GM12864 (cell line): ENCODE measurements around the gene ZNF296.

Source experiments
- DNase-seq: peaks from one replicate; pipeline ENCODE4 v3.0.0-alpha.2; 2011; ENCODE audit warnings: low read depth
- H3K4me3 ChIP-seq: 2 replicates; pipeline ENCODE4 v1.5.1; 2011; ENCODE audit warnings: mild to moderate bottlenecking, low read depth, low read length, control low read depth
- TF ChIP-seq, protein P1 (sequence below): IDR thresholded peaks from 2 replicates; pipeline ENCODE4 v1.5.1; 2011; ENCODE audit warnings: low read depth, mild to moderate bottlenecking, moderate library complexity, low read length, control low read depth, inconsistent platforms; ENCODE audit errors: missing control alignments

The ZNF296 gene

DNA sequence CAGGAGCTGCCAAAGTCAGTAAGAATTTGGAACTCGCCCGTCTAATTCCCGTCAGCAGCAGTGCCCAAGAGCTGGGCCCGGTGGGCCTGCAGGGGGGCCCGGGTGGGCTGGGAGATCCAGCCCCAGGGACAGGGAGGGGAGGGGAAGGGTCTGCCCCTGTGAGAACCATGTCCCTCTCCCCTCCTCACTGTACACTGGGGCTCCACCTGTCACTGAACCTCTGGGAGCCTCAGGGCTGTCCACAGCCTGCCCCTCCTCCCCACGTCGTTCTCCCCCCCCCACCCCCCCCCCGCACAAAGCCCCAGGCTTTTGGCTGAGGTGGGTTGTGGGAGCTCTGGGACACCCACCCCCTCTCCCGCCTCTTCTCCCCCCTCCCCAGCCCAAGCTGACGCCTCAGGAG is 8.2 kb downstream of the ZNF296 start:
- DNase-seq, result no peak
- H3K4me3 ChIP-seq, result no peak overlapping the region
- TF ChIP-seq, protein P1, sequence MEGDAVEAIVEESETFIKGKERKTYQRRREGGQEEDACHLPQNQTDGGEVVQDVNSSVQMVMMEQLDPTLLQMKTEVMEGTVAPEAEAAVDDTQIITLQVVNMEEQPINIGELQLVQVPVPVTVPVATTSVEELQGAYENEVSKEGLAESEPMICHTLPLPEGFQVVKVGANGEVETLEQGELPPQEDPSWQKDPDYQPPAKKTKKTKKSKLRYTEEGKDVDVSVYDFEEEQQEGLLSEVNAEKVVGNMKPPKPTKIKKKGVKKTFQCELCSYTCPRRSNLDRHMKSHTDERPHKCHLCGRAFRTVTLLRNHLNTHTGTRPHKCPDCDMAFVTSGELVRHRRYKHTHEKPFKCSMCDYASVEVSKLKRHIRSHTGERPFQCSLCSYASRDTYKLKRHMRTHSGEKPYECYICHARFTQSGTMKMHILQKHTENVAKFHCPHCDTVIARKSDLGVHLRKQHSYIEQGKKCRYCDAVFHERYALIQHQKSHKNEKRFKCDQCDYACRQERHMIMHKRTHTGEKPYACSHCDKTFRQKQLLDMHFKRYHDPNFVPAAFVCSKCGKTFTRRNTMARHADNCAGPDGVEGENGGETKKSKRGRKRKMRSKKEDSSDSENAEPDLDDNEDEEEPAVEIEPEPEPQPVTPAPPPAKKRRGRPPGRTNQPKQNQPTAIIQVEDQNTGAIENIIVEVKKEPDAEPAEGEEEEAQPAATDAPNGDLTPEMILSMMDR, result no peak

DNA sequence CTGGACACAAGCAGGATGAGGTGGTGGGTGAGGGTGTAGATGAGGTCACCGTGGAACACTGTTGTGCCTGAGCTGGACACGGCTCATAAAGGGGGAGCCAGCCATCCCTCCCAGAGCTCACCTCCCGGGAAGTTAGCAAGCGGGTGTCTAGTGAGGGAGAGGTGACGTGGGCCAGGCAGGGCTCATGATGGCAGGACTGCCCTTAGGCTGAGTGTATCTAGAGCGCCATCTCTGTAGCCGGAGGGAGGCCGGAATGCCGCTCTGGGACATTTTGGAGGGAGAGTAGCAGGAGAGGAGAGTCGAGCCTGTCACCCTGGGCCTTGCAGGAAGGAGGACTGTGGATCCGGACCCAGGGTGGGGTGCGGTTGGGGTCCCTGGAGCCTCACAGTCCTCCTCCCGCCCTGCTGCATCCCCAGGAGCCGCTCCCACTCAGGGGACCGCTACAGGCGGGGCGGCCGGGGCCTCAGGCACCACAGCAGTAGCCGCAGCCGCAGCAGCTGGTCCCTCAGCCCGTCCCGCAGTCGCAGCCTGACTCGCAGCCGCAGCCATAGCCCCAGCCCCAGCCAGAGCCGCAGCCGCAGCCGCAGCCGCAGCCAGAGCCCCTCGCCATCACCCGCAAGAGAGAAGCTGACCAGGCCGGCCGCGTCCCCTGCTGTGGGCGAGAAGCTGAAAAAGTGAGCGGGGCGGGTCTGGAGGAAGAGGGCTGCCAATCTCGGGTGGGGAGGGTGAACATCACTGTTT is 9.2 kb downstream of the ZNF296 start:
- no peak for DNase-seq
- TF ChIP-seq, protein P1, result no peak
- H3K4me3 ChIP-seq, result no peak overlapping the region

DNA sequence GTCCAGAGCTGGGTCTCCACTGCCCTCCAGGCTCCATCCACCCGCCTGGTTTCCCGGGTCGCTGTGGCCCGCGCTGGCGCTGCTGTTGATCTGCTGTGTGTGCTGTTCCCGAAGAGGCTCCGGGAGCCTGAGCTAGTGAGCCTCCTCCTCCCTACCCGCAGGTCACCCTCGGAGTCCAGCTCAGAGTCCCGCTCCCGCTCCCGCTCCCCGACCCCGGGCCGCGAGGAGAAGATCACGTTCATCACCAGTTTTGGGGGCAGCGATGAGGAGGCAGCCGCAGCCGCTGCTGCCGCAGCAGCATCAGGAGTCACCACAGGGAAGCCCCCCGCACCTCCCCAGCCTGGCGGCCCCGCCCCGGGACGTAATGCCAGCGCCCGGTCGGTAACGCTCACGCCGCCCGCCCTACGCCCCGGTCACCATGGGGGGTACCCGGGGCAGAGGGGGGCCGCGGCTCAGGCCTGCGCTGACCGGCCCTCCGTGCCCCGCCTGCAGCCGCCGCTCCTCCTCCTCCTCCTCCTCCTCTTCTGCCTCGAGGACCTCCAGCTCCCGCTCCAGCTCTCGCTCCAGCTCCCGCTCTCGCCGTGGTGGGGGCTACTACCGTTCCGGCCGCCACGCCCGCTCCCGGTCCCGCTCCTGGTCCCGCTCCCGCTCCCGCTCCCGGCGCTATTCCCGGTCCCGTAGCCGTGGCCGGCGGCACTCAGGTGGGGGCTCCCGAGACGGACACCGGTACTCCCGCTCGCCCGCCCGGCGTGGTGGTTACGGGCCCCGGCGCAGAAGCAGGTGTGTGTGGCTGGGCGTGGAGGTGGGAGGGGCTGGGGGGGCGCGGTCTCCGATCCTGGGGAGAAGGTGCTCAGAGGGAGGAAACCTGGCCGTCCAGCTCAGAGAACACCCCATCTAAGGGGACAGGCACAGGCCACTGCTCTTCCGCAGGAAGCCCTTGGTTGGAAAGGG is 12.2 kb downstream of the ZNF296 start:
- H3K4me3 ChIP-seq, result no peak overlapping the region
- no peak for DNase-seq
- TF ChIP-seq, protein P1, result no peak

DNA sequence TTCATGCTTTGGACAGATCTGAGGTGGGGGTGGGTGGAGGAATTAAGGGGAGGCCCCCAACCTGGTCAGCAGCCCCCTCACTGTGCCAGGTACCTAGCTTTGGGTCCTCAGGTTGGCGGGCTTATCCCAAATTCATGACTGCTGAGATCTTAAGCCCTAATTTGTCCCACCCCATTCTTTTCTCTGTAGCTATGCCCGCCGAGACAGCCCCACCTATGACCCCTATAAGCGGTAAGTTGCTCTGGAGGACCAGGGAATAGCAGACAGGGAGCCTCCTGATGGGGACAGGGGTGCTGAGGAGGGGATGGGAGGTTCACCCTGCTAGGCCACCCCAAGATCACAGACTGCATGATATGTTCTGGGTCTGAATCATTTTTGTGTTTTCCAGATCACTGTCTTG is 14.3 kb downstream of the ZNF296 start:
- no peak overlapping the region for H3K4me3 ChIP-seq
- TF ChIP-seq, protein P1, result no peak
- no peak for DNase-seq

DNA sequence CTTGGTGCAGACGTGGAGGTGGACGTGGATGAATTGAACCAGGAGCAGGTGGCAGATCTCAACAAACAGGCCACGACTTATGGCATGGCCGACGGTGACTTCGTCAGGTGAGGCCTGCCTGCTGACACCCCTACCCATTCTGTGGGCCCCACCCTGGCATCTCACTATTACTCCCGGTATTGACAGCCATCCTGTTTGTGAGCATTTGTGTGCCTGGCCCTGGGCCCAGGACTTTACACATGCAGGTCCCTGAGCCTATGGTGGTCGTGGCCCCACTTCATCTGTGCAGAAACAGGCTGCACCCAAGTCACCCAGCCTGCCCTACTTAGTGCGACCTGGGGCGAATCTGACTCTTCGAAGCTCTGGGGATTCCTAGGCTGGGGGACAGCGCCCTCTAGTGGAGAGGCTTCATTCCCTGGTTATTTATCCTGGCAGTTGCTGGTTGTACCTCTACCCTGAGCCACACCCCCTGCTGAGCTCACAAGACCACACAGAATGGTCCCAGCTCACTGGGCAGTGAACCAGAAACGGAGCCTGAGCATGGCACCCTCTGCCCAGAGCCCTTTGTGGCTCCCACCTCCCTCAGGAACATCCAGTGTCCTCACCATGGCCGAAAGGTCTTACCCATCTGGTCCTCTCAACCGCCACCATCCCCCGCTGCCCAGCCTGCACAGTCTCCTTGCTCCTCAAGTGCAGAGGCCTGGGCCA is 16.9 kb downstream of the ZNF296 start:
- TF ChIP-seq, protein P1, result peak; percentile 94
- no peak for DNase-seq
- no peak overlapping the region for H3K4me3 ChIP-seq

DNA sequence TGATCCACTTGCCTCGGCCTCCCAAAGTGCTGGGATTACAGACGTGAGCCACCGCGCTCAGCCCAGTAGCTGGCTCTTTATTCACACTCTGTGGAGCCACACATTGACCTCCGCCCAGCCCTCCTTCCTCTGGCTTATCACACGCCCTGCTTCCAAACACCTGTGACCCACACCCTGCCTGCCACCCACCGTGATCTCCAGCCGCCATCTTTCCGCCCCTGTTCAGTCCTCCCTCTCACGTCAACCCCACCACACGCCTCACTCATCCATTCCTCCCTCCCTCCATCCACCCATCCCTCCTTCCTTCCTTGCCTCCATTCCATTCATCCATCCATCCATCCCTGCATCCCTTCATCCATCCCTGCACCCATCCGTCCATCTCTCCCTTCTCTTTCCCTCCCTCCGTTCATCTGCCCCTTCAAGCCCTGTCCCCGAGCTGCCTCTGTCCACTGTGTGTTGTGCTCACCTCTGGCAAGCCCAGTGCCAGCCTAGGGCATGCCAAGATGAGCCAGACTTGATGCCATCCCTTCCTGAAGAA is 17.6 kb downstream of the ZNF296 start:
- TF ChIP-seq, protein P1, result no peak
- no peak overlapping the region for H3K4me3 ChIP-seq
- DNase-seq, result no peak
